K562 (cell line): ENCODE measurements around the gene MRPS35. TPM values are rescaled to one million over a fixed set of nuclear protein-coding genes. Genes with fewer than 3 reads are reported as not detected.
A peak's percentile ranks its signal among the peaks of the same experiment; 100 is the strongest.

Source experiments
- ATF7 ChIP-seq: fragments of 450-650 bp; IDR thresholded peaks from 2 replicates; pipeline ENCODE4 v1.7.1; 2014; ENCODE audit warnings: mild to moderate bottlenecking, moderate library complexity
- BRD4 ChIP-seq: fragments of 200-600 bp; sonication (generic); IDR thresholded peaks from 2 replicates; pipeline ENCODE4 v1.6.1; 2017; ENCODE audit warnings: inconsistent platforms
- JUND ChIP-seq, 2 experiments: IDR thresholded peaks; 2 replicates in 1 of 2; 3 replicates in 1 of 2; pipeline ENCODE4 v1.6.1; 2011; ENCODE audit warnings: borderline replicate concordance in 2 of 2, low read depth in 2 of 2, low read length in 2 of 2, improper control_type of control experiment in 1 of 2, missing biosample characterization in 1 of 2, missing genetic modification characterization in 1 of 2, missing genetic modification reagents in 1 of 2
- MNT ChIP-seq, 2 experiments: fragments of 450-650 bp; conservative IDR thresholded peaks; 2 replicates each; pipeline ENCODE4 v1.6.1; 2017; ENCODE audit warnings: mild to moderate bottlenecking in 2 of 2, moderate library complexity in 2 of 2
- NR3C1 ChIP-seq: sonication (generic); formaldehyde crosslinking; IDR thresholded peaks from 2 replicates; pipeline ENCODE4 v1.8.1; 2022; ENCODE audit warnings: missing genetic modification reagents
- RFX5 ChIP-seq: IDR thresholded peaks from 2 replicates; pipeline ENCODE4 v1.6.1; 2011; ENCODE audit warnings: low read depth, mild to moderate bottlenecking, improper control_type of control experiment, low read length
- THAP12 ChIP-seq: fragments of 250-450 bp; sonication (Bioruptor Pico); IDR thresholded peaks from 2 replicates; pipeline ENCODE4 v1.9.0; 2021; ENCODE audit warnings: mild to moderate bottlenecking, inconsistent platforms
- ZFP91 ChIP-seq: sonication (generic); formaldehyde crosslinking; IDR thresholded peaks from 2 replicates; pipeline ENCODE4 v1.8.0; 2022; ENCODE audit warnings: mild to moderate bottlenecking, missing genetic modification reagents
- ZNF655 ChIP-seq: fragments of 250-450 bp; sonication (Bioruptor Pico); IDR thresholded peaks from 2 replicates; pipeline ENCODE4 v1.5.0; 2021
- polyA plus RNA-seq, 8 experiments: library from polyadenylated mRNA; depleted of rRNA in 4 of 8; stranded (reverse) in 5 of 8; unstranded in 3 of 8; fragments of >200 nt; fragmentation: Nextera tagmentation in 2 of 8; fragmentation: Illumina TruSeq in 1 of 8; extraction: Ambion mirVana in 2 of 8; extraction: Trizol in 1 of 8; gene quantifications; 2 replicates each; pipeline versions ENCODE4 v1.2.1 to v1.2.3, GENCODE V29; 2011 to 2014; ENCODE audit warnings: inconsistent platforms in 1 of 8, missing spikeins in 1 of 8
- total RNA-seq, 7 experiments: library from RNA; depleted of rRNA in 6 of 7; stranded (reverse); fragments of >200 nt in 6 of 7; fragmentation: Illumina TruSeq in 2 of 7; extraction: Trizol in 2 of 7; gene quantifications; 2 replicates each; pipeline versions ENCODE4 v1.2.1 to v1.2.3, GENCODE V29; 2011 to 2021; ENCODE audit warnings: low replicate concordance in 1 of 7

The MRPS35 gene
- total and polyA plus RNA-seq, 9 of the 15 experiments (the other 6 are each of a cell fraction or from before 2014, with no cell fraction given), result 79.0 to 183 (median 114) TPM

- TF ChIP-seq MNT (conservative IDR thresholded peaks at IDR 0.05) (no peak), JUND (IDR thresholded peaks at IDR 0.05; ENCODE audit: borderline replicate concordance, low read depth, low read length) (peak; percentile 19; the same call in 1 of the 2 replicates), JUND (tag; IDR thresholded peaks at IDR 0.05; ENCODE audit: borderline replicate concordance, low read depth, low read length) (no peak), NR3C1 (CRISPR knock-in tag) (no peak), BRD4 (no peak), ZFP91 (CRISPR knock-in tag) (no peak), RFX5 (no peak), ATF7 (no peak), ZNF655 (CRISPR knock-in tag) (no peak), THAP12 (CRISPR knock-in tag) (no peak)
Observed at GRCh38 chr12:27751386-27752047, 40.9 kb downstream of the MRPS35 start (continued).
